Stimulated activated naive CD8-positive, alpha-beta T cell treated with anti-CD3 and anti-CD28 coated beads, Interleukin-15, amount 100 ng/mL, for 72 hours (primary cell): ENCODE measurements around the gene NRN1L.
A peak's percentile ranks its signal among the peaks of the same experiment; 100 is the strongest.
"Not testable (repeated sequence)": the region's sequence is repeated elsewhere in the genome, so short reads cannot be mapped to it uniquely, and the experiment has no call there.

ENCODE experiments used
- ATAC-seq: fragments of 150-1000 bp; cut with Tn5 transposase; 2 replicates; pipeline ENCODE4 v1.10.0; 2021; ENCODE audit warnings: mild to moderate bottlenecking, moderate library complexity
- DNase-seq, 2 donors: peaks; one replicate each; pipeline ENCODE4 v3.0.0; 2021 to 2022
- H3K27ac Mint-ChIP-seq, 2 donors: one replicate each; pipeline ENCODE4 v1.8.0; 2022; ENCODE audit warnings: mild to moderate bottlenecking in 2 of 2, mixed read lengths in 2 of 2, moderate library complexity in 2 of 2
- H3K27me3 Mint-ChIP-seq: one replicate; pipeline ENCODE4 v1.8.0; 2022; ENCODE audit warnings: mixed read lengths
- H3K4me1 Mint-ChIP-seq: one replicate; pipeline ENCODE4 v1.8.0; 2022; ENCODE audit warnings: mild to moderate bottlenecking, mixed read lengths
- H3K4me3 Mint-ChIP-seq, 2 donors: one replicate each; pipeline ENCODE4 v1.8.0; 2022; ENCODE audit warnings: mild to moderate bottlenecking in 2 of 2, mixed read lengths in 2 of 2, moderate library complexity in 1 of 2
- H3K9me3 Mint-ChIP-seq, 2 donors: one replicate each; pipeline ENCODE4 v1.8.0; 2022; ENCODE audit warnings: mixed read lengths in 2 of 2

Gene NRN1L

DNA sequence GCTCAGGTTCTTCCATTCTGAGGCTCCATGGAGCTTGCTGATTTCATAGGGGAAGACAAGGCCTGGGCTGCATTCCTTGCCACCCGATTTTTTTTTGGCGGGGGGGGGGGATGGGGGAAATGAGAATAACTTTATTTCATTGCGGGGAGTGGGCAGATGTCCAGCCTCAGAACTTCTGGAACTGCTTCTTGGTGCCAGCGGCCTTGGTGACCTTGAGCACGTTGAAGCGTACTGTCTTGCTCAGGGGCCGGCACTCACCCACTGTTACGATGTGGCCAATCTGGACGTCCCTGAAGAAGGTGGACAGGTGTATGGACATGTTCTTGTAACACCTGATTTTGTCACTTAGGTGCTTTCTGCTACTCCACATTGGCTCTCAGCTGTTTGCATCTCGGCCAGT is 28.9 kb upstream of the NRN1L start:
- DNase-seq (no peak), ATAC-seq (no peak)
- peaks cover 39% of the 10 kb centered on the region for H3K4me1 Mint-ChIP-seq
- no peaks in the 10 kb centered on the region for H3K9me3 Mint-ChIP-seq
- no peaks in the 10 kb centered on the region for H3K27me3 Mint-ChIP-seq
- no peak overlapping the region for H3K4me3 Mint-ChIP-seq
- H3K27ac Mint-ChIP-seq = no peak overlapping the region

DNA sequence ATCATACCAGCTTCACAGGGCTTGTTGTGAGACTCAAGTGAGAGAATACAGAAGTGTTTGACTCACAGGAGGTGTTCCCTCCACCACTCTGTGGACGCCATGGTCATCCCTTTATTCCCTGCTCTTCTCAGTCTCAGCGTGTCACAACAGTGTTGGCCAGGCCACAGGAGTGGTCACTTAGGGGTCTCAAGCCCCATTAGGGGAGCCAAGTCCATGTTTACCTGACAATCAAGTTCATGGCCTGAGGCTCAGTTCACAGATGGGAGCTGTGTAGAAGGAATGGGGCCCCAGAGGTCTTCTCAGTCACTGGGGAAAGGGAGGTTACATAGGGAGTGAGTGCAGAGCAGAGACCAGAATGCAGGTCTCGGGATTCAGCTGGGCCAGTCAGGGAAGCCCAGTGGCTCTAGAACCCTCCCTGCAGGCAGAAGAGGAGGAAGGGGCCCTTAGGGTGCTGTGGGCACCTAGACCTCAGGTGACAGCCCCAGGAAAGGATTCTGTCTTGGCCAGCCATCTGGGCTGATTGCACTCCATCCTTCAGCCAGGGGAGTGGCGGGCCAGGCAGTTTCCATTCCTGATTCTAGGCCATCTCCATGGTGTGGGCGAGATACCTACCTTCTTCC is 27.6 kb upstream of the NRN1L start:
- no peak for ATAC-seq
- no peaks in the 10 kb centered on the region for H3K27me3 Mint-ChIP-seq
- no peak for DNase-seq
- H3K4me3 Mint-ChIP-seq = no peak overlapping the region
- H3K9me3 Mint-ChIP-seq = no peaks in the 10 kb centered on the region
- peaks cover 39% of the 10 kb centered on the region for H3K4me1 Mint-ChIP-seq
- H3K27ac Mint-ChIP-seq = peak overlapping the region; percentile 59 to 88

DNA sequence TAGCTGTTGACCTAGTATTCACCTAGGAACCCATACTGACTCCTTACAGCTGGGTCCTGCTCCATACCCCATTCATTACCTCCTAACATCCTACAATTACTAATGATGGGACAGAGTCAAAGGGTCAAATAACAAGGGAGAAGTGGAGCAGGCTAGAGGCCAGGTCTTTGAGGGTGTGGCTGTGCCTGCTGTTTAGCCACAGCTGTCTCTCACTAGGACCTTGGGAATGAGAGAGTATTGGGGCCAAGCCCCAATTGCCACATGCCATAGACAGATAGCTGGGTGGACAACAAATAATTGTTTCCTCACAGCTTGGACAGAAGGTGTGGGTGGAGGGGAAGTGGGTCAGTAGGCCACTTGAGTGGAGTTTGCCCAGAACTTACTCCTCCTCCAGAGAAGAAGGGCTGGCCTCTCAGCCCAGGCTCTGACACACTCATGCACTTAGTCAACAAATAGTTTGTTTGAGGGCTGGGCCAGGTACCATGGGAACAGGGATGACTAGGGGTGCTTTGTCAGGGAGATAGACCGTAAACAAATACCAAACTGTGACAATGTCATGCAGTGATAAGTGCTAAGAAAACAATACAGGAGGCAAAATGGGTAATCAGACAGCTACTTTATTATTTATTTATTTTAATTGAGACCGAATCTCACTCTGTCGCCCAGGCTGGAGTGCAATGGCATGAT is 27.0 kb upstream of the NRN1L start:
- H3K4me1 Mint-ChIP-seq = peaks cover 39% of the 10 kb centered on the region
- H3K9me3 Mint-ChIP-seq = no peaks in the 10 kb centered on the region
- no peaks in the 10 kb centered on the region for H3K27me3 Mint-ChIP-seq
- ATAC-seq (peak; percentile 64), DNase-seq (no peak)
- H3K4me3 Mint-ChIP-seq = no peak overlapping the region
- peak overlapping the region in 1 of 2 donors; percentile 59 for H3K27ac Mint-ChIP-seq

DNA sequence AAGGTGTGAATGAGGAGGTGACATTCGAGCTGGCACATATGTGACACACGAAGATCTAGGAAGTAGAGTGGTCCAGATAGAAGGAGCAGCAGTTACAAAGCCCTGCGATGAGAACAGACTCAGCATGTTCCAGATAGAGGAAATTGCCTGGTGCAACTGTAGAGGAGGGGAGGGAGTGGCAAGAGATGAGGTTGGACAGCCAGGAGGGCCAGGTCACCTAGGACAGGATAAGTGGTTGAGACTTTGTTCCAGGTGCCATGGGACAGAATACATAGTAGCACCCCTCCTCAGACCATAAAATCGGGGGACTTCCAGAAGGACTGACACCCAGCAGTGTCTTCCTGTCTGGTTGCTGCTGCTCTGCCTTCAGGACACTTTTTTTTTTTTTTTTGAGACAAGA is 26.2 kb upstream of the NRN1L start:
- H3K27me3 Mint-ChIP-seq = no peaks in the 10 kb centered on the region
- ATAC-seq (no peak), DNase-seq (no peak)
- H3K27ac Mint-ChIP-seq = no peak overlapping the region
- H3K4me1 Mint-ChIP-seq = peaks cover 39% of the 10 kb centered on the region
- H3K4me3 Mint-ChIP-seq = no peak overlapping the region
- no peaks in the 10 kb centered on the region for H3K9me3 Mint-ChIP-seq

DNA sequence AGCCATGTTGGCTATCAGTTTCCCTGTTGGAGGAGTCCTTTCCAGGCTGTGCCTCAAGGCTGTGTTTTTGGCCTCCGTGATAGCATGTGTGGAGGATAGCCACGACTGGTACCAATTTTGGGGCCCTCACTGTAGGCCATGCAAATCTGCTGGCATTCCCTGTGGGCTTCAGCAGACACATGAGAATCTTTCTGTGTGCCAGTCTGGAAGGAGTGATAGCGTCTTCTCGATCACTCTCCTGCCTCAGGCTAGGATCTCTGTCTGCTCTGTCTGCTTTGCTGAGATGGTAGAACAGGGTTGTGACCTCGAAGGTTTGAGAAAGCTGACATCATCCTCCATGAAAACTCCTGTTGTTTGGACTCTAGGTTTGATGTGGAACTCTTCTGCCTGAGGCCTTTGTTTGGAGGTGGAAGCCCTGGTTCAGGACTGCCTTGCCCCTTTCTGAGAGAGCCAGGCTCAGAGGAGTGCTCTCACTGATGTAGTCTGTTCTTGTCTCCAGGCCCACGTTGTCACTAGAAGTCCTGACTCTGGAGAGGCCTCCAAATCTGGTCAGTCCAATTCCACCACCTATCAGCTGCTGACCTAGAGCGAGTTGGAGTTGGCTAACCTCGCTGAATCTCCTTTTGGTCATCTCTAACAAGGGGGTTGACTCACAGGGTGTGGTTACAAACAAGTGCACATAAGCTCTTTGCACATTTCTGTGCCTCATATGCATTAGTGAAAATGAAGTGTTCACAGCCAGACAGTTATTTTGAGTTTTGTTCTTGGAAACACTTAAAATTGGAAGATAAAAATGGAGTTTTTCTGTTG is 23.9 kb upstream of the NRN1L start:
- ATAC-seq = no peak
- no peak for DNase-seq
- H3K27ac Mint-ChIP-seq = no peak overlapping the region
- H3K9me3 Mint-ChIP-seq = no peaks in the 10 kb centered on the region
- no peak overlapping the region for H3K4me3 Mint-ChIP-seq
- no peaks in the 10 kb centered on the region for H3K27me3 Mint-ChIP-seq
- H3K4me1 Mint-ChIP-seq = peaks cover 28% of the 10 kb centered on the region

DNA sequence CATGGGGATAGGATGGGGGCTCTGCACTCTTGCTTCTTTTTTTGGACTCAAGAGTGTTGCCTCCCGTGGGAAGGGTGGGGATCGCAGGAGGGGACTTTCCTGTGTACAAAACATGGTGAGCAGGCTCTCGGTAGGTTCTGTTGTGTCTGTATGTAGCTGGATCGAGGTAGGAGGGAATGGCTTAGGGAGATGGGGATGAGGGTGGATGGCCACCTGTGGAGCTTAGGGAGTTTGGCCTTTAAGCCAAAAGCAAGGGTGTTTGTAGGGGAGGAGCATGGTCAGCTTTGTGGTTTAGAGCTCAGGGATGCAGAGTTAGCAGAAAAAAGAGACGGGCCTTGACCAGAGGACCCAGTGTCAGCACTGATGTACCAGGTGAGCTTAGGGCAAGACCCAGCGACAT is 22.8 kb upstream of the NRN1L start:
- no peak overlapping the region for H3K4me3 Mint-ChIP-seq
- no peaks in the 10 kb centered on the region for H3K9me3 Mint-ChIP-seq
- DNase-seq = no peak
- peak overlapping the region; percentile 28 to 36 for H3K27ac Mint-ChIP-seq
- no peak for ATAC-seq
- peaks cover 24% of the 10 kb centered on the region for H3K4me1 Mint-ChIP-seq
- H3K27me3 Mint-ChIP-seq = no peaks in the 10 kb centered on the region

DNA sequence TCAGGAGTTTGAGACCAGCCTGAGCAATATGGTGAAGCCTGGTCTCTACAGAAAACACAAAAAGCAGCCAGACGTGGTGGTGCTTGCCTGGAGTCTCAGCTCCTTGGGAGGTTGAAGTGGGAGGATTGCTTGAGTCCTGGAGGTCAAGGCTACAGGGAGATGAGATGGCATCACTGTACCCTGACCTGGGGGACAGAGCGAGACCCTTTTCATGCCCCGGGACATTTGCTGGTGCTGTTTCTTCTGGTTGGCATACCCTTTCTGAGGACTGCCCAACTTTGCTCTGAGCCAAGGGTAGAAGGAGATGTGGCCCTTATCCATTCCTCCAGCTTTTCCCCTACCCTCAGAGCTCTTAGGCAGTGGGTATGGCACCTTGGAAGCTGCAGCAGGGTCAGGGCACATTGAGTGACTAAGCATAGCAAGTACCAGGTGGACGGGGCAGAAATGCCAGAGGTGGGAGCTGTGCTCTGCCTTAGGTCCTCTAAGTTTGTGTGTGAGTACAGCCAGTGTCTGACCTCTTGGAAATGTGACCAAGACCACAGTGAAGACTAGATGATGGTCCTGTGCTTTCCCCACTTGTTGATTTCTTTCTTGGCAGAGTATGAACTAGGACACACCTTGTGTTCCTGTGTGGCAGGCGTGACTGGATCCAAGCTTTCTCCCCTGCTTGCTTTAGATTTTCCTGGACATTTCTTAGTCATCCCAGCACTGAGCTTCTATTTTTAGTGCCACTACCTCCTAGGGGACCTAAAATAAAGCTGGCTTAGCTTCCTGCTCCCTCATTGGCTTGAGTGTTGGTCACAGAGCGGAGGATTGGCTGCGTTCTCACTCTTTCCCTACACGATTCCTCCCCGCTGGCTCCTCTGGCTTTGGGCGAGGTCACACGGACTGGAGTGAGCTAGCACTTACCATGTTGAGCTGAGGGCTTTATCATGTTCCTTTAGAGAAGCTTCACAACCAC is 21.8 kb upstream of the NRN1L start:
- no peak for ATAC-seq
- Mint-ChIP-seq H3K27me3 (no peaks in the 10 kb centered on the region), H3K9me3 (no peaks in the 10 kb centered on the region), H3K4me3 (no peak overlapping the region), H3K27ac (peak overlapping the region in 1 of 2 donors; percentile 84), H3K4me1 (peaks cover 14% of the 10 kb centered on the region)
- no peak for DNase-seq

DNA sequence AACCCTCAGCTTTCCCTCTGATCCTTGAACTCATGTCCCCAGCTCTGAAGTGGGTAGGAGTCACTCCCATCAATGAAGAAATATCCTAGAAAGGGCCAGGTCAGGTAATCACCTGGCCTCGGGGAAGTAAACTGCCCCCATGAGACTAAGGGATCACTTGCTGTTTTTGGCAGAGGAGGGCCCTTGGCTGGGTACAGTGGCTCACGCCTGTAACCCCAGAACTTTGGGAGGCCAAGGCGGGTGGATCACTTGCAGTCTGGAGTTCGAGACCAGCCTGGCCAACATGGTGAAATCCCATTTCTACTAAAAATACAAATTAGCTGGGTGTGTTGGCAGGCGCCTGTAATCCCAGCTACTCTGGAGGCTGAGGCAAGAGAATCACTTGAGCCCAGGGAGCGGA is 20.6 kb upstream of the NRN1L start:
- H3K4me1 Mint-ChIP-seq, H3K4me3 Mint-ChIP-seq, H3K27ac Mint-ChIP-seq, ATAC-seq, H3K9me3 Mint-ChIP-seq, DNase-seq, H3K27me3 Mint-ChIP-seq: not testable (repeated sequence)

DNA sequence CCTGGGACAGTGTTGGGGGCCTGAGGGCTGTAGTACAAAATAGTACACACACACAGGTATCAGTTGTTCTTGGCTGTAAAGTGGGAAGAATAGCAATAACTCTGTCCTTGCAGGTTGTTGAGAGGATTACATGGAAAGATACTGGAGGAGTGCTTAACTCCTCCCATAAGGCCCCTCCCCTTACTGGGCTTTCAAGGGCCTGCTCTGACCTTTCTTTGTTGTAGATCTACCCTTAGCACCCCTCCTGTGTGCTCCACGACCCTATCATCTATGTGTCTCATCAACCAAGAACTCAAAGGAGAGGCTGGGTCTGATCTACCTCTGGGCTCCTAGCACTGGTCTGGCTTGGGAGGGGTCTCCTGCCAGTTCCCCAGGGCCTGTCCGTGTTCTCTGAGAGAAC is 20.1 kb upstream of the NRN1L start:
- DNase-seq (no peak), ATAC-seq (no peak)
- no peaks in the 10 kb centered on the region for H3K27me3 Mint-ChIP-seq
- peaks cover 5% of the 10 kb centered on the region for H3K4me1 Mint-ChIP-seq
- peak overlapping the region in 1 of 2 donors; percentile 78 for H3K27ac Mint-ChIP-seq
- no peak overlapping the region for H3K4me3 Mint-ChIP-seq
- H3K9me3 Mint-ChIP-seq = no peaks in the 10 kb centered on the region

DNA sequence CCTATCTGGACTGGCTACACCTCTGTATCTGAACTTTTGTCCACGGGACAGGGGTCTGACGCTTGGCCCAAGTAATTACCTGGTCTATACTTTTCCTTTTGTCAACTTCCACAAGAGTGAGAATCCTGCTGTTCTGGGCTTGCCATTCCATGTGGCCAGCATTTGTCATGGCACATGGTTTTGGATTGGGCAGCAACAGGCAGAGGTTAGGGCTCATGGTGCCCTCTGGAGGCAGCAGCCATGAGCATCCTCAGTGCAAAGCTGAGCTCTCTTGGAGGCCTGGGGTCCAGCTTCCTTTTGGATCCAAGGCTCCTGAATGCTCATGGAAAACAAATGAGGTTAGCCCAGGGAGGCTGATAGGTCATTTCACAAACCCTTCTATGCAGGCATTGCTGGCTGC is 19.4 kb upstream of the NRN1L start:
- no peak for DNase-seq

DNA sequence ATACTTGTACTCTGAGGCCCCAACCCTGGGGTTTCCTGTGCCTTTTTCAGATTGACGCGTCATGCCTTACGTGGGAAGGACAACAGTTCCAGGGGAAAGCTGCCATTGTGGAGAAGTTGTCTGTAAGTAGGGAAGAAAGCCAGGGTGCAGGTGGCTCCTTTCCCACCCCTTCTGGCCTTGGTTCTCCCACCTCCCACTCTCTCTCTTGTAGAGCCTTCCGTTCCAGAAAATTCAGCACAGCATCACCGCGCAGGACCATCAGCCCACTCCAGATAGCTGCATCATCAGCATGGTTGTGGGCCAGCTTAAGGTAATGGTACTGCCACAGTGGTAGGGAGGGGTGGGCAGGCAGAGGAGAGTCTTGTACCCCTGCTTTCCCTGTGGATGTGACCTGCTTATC is 16.4 kb upstream of the NRN1L start:
- no peak for ATAC-seq
- Mint-ChIP-seq H3K9me3 (no peaks in the 10 kb centered on the region), H3K4me3 (no peak overlapping the region), H3K27ac (peak overlapping the region in 1 of 2 donors; percentile 81), H3K27me3 (no peaks in the 10 kb centered on the region), H3K4me1 (peaks cover 13% of the 10 kb centered on the region)
- DNase-seq = no peak

More for the DNA sequence above, 19.4 kb upstream of the NRN1L start:
- Mint-ChIP-seq H3K9me3 (no peaks in the 10 kb centered on the region), H3K27ac (peak overlapping the region in 1 of 2 donors; percentile 54), H3K4me3 (no peak overlapping the region), H3K27me3 (no peaks in the 10 kb centered on the region), H3K4me1 (peaks cover 5% of the 10 kb centered on the region)
- ATAC-seq = peak; percentile 71

DNA sequence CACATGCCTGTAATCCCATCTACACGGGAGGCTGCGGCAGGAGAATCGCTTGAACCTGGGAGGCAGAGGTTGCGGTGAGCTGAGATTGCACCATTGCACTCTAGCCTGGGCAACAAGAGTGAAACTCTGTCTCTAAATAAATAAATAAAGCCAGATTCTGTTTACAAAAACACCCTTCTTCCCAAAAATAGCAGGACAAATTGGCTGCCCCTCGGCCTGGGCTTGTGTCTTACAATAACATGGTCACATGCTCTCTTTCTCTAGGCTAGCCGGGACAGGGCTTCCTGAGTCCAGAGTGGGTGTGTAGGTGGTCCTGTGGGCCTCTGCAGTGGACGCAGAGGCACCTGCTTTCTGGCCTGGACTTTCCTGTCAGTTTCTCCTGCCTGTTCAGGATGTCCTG is 15.0 kb upstream of the NRN1L start:
- ATAC-seq (no peak), DNase-seq (no peak)
- Mint-ChIP-seq H3K27me3 (no peaks in the 10 kb centered on the region), H3K9me3 (no peaks in the 10 kb centered on the region), H3K4me1 (peaks cover 22% of the 10 kb centered on the region), H3K4me3 (no peak overlapping the region), H3K27ac (no peak overlapping the region)

DNA sequence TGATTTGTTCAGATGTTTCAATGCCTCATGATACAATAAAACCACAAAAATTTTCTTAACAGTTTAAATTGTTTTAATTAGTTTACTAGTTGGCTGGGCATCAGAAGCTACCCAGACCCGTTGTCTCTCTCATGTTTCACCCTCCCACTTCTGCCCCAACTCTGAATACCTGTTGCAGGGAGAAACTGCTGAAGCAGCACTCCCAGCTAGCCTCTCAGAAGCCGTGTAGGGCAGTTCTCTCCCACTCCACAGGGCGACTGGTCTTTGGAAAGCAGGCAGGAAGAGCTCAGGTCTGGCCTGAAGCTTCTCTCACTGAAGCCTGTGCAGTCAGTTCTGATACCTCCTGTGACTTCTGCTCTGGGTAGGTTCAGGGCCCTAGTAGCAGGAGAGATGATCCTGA is 13.4 kb upstream of the NRN1L start:
- peak overlapping the region in 1 of 2 donors; percentile 61 for H3K27ac Mint-ChIP-seq
- no peak overlapping the region for H3K4me3 Mint-ChIP-seq
- no peaks in the 10 kb centered on the region for H3K27me3 Mint-ChIP-seq
- no peaks in the 10 kb centered on the region for H3K9me3 Mint-ChIP-seq
- ATAC-seq (no peak), DNase-seq (no peak)
- H3K4me1 Mint-ChIP-seq = peaks cover 35% of the 10 kb centered on the region

DNA sequence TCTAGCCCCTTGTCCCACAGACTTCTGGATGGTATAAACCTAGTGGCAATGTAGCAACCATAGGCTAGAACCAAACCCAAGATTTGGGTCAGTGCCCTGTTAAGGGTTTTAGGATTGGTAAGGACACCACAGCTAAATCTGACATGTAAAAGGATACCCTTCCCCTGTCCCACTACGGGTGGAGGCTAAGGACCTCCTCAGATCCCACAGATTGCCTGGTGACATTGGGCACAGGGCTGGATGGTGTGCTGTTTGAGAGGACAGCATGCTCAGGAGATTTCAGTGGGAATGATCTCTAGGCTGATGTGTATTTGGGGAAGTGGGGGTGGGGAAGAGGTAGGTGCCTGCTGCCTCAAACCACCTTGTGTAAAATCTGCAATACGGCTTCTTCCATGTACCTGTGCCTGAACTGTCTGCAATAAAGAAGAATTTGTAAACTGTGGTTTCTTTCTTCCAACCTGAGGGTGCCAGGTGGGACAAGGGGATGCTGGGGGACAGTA is 12.5 kb upstream of the NRN1L start:
- ATAC-seq (no peak), DNase-seq (no peak)
- Mint-ChIP-seq H3K4me1 (peaks cover 36% of the 10 kb centered on the region), H3K27me3 (no peaks in the 10 kb centered on the region), H3K9me3 (no peaks in the 10 kb centered on the region), H3K27ac (peak overlapping the region; percentile 54 to 96), H3K4me3 (peak overlapping the region; percentile 76 to 94)
